SK-N-SH (cell line): ENCODE measurements around the gene PNN. TPM values are rescaled to one million over a fixed set of nuclear protein-coding genes. Genes with fewer than 3 reads are reported as not detected.

ENCODE experiments used
- CTCF ChIA-PET: fragments of 300-600, 350-600 bp; formaldehyde crosslinking; extraction: SDS; loops from one replicate; lab custom pipeline; 2021; lab: Yijun Ruan, JAX
- POLR2A ChIA-PET: fragments of 350-600 bp; sonication (Branson Sonifier 250); formaldehyde crosslinking; extraction: SDS; loops from one replicate; lab custom pipeline; 2020; ENCODE audit warnings: antibody characterized with exemption, inconsistent platforms; lab: Yijun Ruan, JAX
- DNase-seq: peaks from one replicate; pipeline ENCODE4 v3.0.0; 2012
- H2AFZ ChIP-seq: fragments of 200-600 bp; sonication (generic); 2 replicates; pipeline ENCODE4 v1.8.1; 2016; ENCODE audit warnings: antibody characterized with exemption, mild to moderate bottlenecking, low read depth
- H3F3A ChIP-seq: fragments of 200-600 bp; sonication (generic); replicated peaks from 2 replicates; pipeline ENCODE3; 2016; ENCODE audit warnings: antibody characterized with exemption, mild to moderate bottlenecking; ENCODE audit not compliant: insufficient read depth
- H3K27ac ChIP-seq, 2 experiments: fragments of 200-500 bp in 1 of 2; fragments of 200-600 bp in 1 of 2; sonication (Bioruptor generic) in 1 of 2; sonication (generic), shearing (Covaris generic) in 1 of 2; 2 replicates each; pipeline versions ENCODE4 v1.5.1 to v1.6.1; 2014 to 2016; ENCODE audit warnings: low read depth in 2 of 2, inconsistent platforms in 1 of 2, low read length in 1 of 2, mild to moderate bottlenecking in 1 of 2, mixed read lengths in 1 of 2
- H3K27me3 ChIP-seq: fragments of 200-600 bp; sonication (generic), shearing (Covaris generic); 2 replicates; pipeline ENCODE4 v1.6.1; 2016; ENCODE audit warnings: mixed run types; ENCODE audit not compliant: insufficient read depth
- H3K36me3 ChIP-seq, 2 experiments: fragments of 200-500 bp in 1 of 2; fragments of 200-600 bp in 1 of 2; sonication (Bioruptor generic) in 1 of 2; sonication (generic) in 1 of 2; replicated peaks in 1 of 2; 2 replicates each; pipeline versions ENCODE3 to v1.5.1; 2014 to 2016; ENCODE audit warnings: low read length in 1 of 2, mild to moderate bottlenecking in 1 of 2; ENCODE audit not compliant: insufficient read depth in 2 of 2, control insufficient read depth in 1 of 2
- H3K4me1 ChIP-seq, 2 experiments: fragments of 200-500 bp in 1 of 2; fragments of 200-600 bp in 1 of 2; sonication (Bioruptor generic) in 1 of 2; sonication (generic), shearing (Covaris generic) in 1 of 2; 2 replicates each; pipeline versions ENCODE4 v1.5.1 to v1.6.1; 2014 to 2016; ENCODE audit warnings: low read depth in 1 of 2, low read length in 1 of 2, mixed run types in 1 of 2; ENCODE audit not compliant: insufficient read depth in 2 of 2, control insufficient read depth in 1 of 2
- H3K4me2 ChIP-seq: fragments of 200-600 bp; sonication (generic), shearing (Covaris generic); 2 replicates; pipeline ENCODE4 v1.6.1; 2017; ENCODE audit warnings: mixed run types
- H3K4me3 ChIP-seq, 2 experiments: fragments of 200-500 bp in 1 of 2; fragments of 200-600 bp in 1 of 2; sonication (Bioruptor generic) in 1 of 2; sonication (generic), shearing (Covaris generic) in 1 of 2; 2 replicates each; pipeline versions ENCODE4 v1.5.1 to v1.8.1; 2014 to 2016; ENCODE audit warnings: low read depth in 2 of 2, inconsistent platforms in 1 of 2, low read length in 1 of 2, mild to moderate bottlenecking in 1 of 2, mixed read lengths in 1 of 2, moderate library complexity in 1 of 2
- H3K79me2 ChIP-seq: fragments of 200-600 bp; sonication (generic); 2 replicates; pipeline ENCODE4 v1.8.1; 2017; ENCODE audit warnings: mild to moderate bottlenecking; ENCODE audit not compliant: insufficient read depth
- H3K9ac ChIP-seq: fragments of 200-600 bp; sonication (generic); 2 replicates; pipeline ENCODE4 v1.6.1; 2017; ENCODE audit warnings: mixed run types
- H3K9me2 ChIP-seq: fragments of 200-600 bp; sonication (generic); 2 replicates; pipeline ENCODE4 v1.6.1; 2017; ENCODE audit warnings: mixed run types
- H3K9me3 ChIP-seq: fragments of 200-600 bp; sonication (generic); 2 replicates; pipeline ENCODE4 v1.6.1; 2017; ENCODE audit warnings: mixed run types, mild to moderate bottlenecking, moderate library complexity
- H4K20me1 ChIP-seq: fragments of 200-600 bp; sonication (generic); 2 replicates; pipeline ENCODE4 v1.6.1; 2017; ENCODE audit warnings: mild to moderate bottlenecking, mixed run types; ENCODE audit not compliant: insufficient read depth
- CHD2 ChIP-seq: fragments of 150-350 bp; IDR thresholded peaks from 2 replicates; pipeline ENCODE4 v1.6.1; 2018; ENCODE audit warnings: low read length; ENCODE audit not compliant: partially characterized antibody
- CTCF ChIP-seq: fragments of 200-600 bp; sonication (generic); IDR thresholded peaks from 2 replicates; pipeline ENCODE4 v1.6.1; 2017; ENCODE audit warnings: antibody characterized with exemption, mild to moderate bottlenecking, moderate library complexity
- JUND ChIP-seq: IDR thresholded peaks from 2 replicates; pipeline ENCODE4 v1.4.0; 2012
- REST ChIP-seq: IDR thresholded peaks from 2 replicates; pipeline ENCODE4 v1.6.1; 2012; ENCODE audit warnings: mild to moderate bottlenecking, low read depth, low read length, moderate library complexity
- RFX5 ChIP-seq: IDR thresholded peaks from 2 replicates; pipeline ENCODE4 v1.6.1; 2012; ENCODE audit warnings: mild to moderate bottlenecking, improper control_type of control experiment, low read length
- SMC3 ChIP-seq: IDR thresholded peaks from 2 replicates; pipeline ENCODE4 v1.6.1; 2012; ENCODE audit warnings: low read depth, low read length, improper control_type of control experiment
- YY1 ChIP-seq: IDR thresholded peaks from 2 replicates; pipeline ENCODE4 v1.4.0; 2012; ENCODE audit warnings: low read depth, mild to moderate bottlenecking
- WGBS: methylation state at CpG from one replicate; pipeline ENCODE4 v1.1.6; 2017; ENCODE audit warnings: low lambda C conversion rate; 5-methylcytosine and 5-hydroxymethylcytosine counted together
- polyA plus RNA-seq, 3 experiments: library from polyadenylated mRNA; depleted of rRNA; stranded (reverse); fragments of >200 nt; gene quantifications; 2 replicates each; pipeline ENCODE4 v1.2.3, GENCODE V29; 2012
- TF ChIP-seq, protein P1 (sequence below): fragments of 150-350 bp; IDR thresholded peaks from 2 replicates; pipeline ENCODE4 v1.6.1; 2017; ENCODE audit warnings: antibody characterized with exemption, low read length, low read depth, borderline replicate concordance
- TF ChIP-seq, protein P2 (sequence below): IDR thresholded peaks from 2 replicates; pipeline ENCODE4; 2012
- TF ChIP-seq, protein P3 (sequence below): fragments of 150-350 bp; IDR thresholded peaks from 2 replicates; pipeline ENCODE4 v1.6.1; 2016; ENCODE audit warnings: mild to moderate bottlenecking, low read depth, low read length

PNN gene
- polyA plus RNA-seq, 1 of the 3 experiments (the other 2 are of a cell fraction) = 8.8 TPM

- H3K27ac ChIP-seq = no peak overlapping the region
Measured at GRCh38 chr14:39168591-39168990, 6.5 kb upstream of the PNN start.

More at GRCh38 chr14:39168591-39168990, 6.5 kb upstream of the PNN start:
- H3K4me1 ChIP-seq = no peaks in the 10 kb centered on the region; a peak in 1 of 4 replicates
- 70% methylated on average over 4 of the region's 4 CpGs for WGBS
- peaks cover 4% of the 10 kb centered on the region for H3F3A ChIP-seq
- H3K9me2 ChIP-seq = no peaks in the 10 kb centered on the region
- H3K36me3 ChIP-seq = no peaks in the 10 kb centered on the region
- H3K79me2 ChIP-seq = peaks cover 45% of the 10 kb centered on the region
- H3K27me3 ChIP-seq = no peaks in the 10 kb centered on the region
- H3K9me3 ChIP-seq = no peaks in the 10 kb centered on the region
- CTCF ChIA-PET = no interaction called here
- no peak overlapping the region for H2AFZ ChIP-seq
- H3K4me3 ChIP-seq = peak overlapping the region; percentile 69 to 79; a peak in 3 of 4 replicates
- no peak for TF ChIP-seq SMC3
- no peak for TF ChIP-seq CHD2
- no peak for TF ChIP-seq CTCF
- TF ChIP-seq JUND = no peak
- TF ChIP-seq REST = no peak
- TF ChIP-seq YY1 = no peak
- no peak for TF ChIP-seq RFX5
- TF ChIP-seq, protein P1, sequence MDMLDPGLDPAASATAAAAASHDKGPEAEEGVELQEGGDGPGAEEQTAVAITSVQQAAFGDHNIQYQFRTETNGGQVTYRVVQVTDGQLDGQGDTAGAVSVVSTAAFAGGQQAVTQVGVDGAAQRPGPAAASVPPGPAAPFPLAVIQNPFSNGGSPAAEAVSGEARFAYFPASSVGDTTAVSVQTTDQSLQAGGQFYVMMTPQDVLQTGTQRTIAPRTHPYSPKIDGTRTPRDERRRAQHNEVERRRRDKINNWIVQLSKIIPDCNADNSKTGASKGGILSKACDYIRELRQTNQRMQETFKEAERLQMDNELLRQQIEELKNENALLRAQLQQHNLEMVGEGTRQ = no peak
- TF ChIP-seq, protein P2, sequence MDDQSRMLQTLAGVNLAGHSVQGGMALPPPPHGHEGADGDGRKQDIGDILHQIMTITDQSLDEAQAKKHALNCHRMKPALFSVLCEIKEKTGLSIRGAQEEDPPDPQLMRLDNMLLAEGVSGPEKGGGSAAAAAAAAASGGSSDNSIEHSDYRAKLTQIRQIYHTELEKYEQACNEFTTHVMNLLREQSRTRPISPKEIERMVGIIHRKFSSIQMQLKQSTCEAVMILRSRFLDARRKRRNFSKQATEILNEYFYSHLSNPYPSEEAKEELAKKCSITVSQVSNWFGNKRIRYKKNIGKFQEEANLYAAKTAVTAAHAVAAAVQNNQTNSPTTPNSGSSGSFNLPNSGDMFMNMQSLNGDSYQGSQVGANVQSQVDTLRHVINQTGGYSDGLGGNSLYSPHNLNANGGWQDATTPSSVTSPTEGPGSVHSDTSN = no peak
- TF ChIP-seq, protein P3, sequence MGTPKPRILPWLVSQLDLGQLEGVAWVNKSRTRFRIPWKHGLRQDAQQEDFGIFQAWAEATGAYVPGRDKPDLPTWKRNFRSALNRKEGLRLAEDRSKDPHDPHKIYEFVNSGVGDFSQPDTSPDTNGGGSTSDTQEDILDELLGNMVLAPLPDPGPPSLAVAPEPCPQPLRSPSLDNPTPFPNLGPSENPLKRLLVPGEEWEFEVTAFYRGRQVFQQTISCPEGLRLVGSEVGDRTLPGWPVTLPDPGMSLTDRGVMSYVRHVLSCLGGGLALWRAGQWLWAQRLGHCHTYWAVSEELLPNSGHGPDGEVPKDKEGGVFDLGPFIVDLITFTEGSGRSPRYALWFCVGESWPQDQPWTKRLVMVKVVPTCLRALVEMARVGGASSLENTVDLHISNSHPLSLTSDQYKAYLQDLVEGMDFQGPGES = no peak
- POLR2A ChIA-PET = no interaction called here
- H3K9ac ChIP-seq = peak overlapping the region; percentile 91; the same call in 1 of the 2 replicates
- peak overlapping the region; percentile 74; the same call in 1 of the 2 replicates for H3K4me2 ChIP-seq
- no peaks in the 10 kb centered on the region for H4K20me1 ChIP-seq
- DNase-seq = no peak
